Left lung (tissue), 10 donors: ENCODE data around the gene R3HDM4. TPM values are rescaled to one million over a fixed set of nuclear protein-coding genes. Genes with fewer than 3 reads are reported as not detected.
A peak's percentile ranks its signal among the peaks of the same experiment; 100 is the strongest.
"Not testable (repeated sequence)": the region's sequence is repeated elsewhere in the genome, so short reads cannot be mapped to it uniquely, and the experiment has no call there.

Source experiments
- ATAC-seq: fragments of 200-7000 bp; cut with Tn5 transposase; one replicate; pipeline ENCODE4 v1.9.1; 2020; ENCODE audit warnings: moderate library complexity
- DNase-seq, 4 donors: peaks; one replicate each; pipeline ENCODE4 v3.0.0-alpha.2; 2013 to 2020
- H3K27ac ChIP-seq, 2 donors: fragments of 200-600 bp; sonication (generic) in 1 of 2; one replicate each; pipeline versions ENCODE4 v1.5.0 to v1.8.0; 2020 to 2021
- H3K27me3 ChIP-seq, 2 donors: fragments of 200-600 bp; sonication (generic) in 1 of 2; one replicate each; pipeline versions ENCODE4 v1.5.0 to v1.8.0; 2020 to 2021
- H3K36me3 ChIP-seq, 2 donors: fragments of 200-600 bp; sonication (generic) in 1 of 2; one replicate each; pipeline versions ENCODE4 v1.5.0 to v1.8.0; 2020 to 2021
- H3K4me1 ChIP-seq, 2 donors: fragments of 200-600 bp; one replicate each; pipeline ENCODE4 v1.8.0; 2021
- H3K4me3 ChIP-seq, 2 donors: fragments of 200-600 bp; sonication (generic) in 1 of 2; one replicate each; pipeline versions ENCODE4 v1.5.0 to v1.8.0; 2020 to 2021; ENCODE audit warnings: mild to moderate bottlenecking in 1 of 2
- H3K9me3 ChIP-seq, 2 donors: fragments of 200-600 bp; sonication (generic) in 1 of 2; one replicate each; pipeline versions ENCODE4 v1.5.0 to v1.8.0; 2020 to 2021
- intact Hi-C, 2 donors: fragments of 100-400 bp; cut with DNase I; formaldehyde crosslinking; loops; one replicate each; pipeline versions ENCODE4 v1.11.2 to v1.14.2; 2022
- polyA plus RNA-seq, 6 donors: library from polyadenylated mRNA; unstranded; fragments of 120-200 nt; gene quantifications; one replicate each; pipeline ENCODE4 v1.2.1, GENCODE V29; 2013; ENCODE audit not compliant: insufficient read length in 6 of 6
- total RNA-seq, 2 donors: library from RNA; stranded (reverse); fragmentation: NEBNext Ultra II Directional; extraction: Animal tissue kit (Norgen Biotek cat#: 25700); gene quantifications; one replicate each; pipeline ENCODE4 v1.2.1, GENCODE V29; 2021
- TF ChIP-seq, protein P1 (sequence below), 2 donors: fragments of 200-600 bp; sonication (generic) in 1 of 2; IDR thresholded peaks; one replicate each; pipeline versions ENCODE4 v1.5.0 to v1.8.0; 2021; ENCODE audit warnings: antibody characterized with exemption in 2 of 2
- donor health status: DM: no; HTN: yes; CAD: no.
- donor health status: DM: no; HTN: no; CAD: no.

R3HDM4 gene
- total and polyA plus RNA-seq, 8 donors, result 28.8 to 66.3 (median 39.0) TPM

GRCh38 chr19:850979-851335 is 62.1 kb downstream of the R3HDM4 start:
- Histone ChIP-seq H3K9me3 (no peaks in the 10 kb centered on the region), H3K36me3 (no peaks in the 10 kb centered on the region), H3K4me1 (peaks cover 6 to 45% of the 10 kb centered on the region in 2 donors), H3K27ac (peak overlapping the region; percentile 48 to 80), H3K27me3 (peaks cover 9 to 63% of the 10 kb centered on the region in 2 donors), H3K4me3 (no peak overlapping the region)
- DNase-seq (no peak), ATAC-seq (no peak)
- TF ChIP-seq, protein P1, sequence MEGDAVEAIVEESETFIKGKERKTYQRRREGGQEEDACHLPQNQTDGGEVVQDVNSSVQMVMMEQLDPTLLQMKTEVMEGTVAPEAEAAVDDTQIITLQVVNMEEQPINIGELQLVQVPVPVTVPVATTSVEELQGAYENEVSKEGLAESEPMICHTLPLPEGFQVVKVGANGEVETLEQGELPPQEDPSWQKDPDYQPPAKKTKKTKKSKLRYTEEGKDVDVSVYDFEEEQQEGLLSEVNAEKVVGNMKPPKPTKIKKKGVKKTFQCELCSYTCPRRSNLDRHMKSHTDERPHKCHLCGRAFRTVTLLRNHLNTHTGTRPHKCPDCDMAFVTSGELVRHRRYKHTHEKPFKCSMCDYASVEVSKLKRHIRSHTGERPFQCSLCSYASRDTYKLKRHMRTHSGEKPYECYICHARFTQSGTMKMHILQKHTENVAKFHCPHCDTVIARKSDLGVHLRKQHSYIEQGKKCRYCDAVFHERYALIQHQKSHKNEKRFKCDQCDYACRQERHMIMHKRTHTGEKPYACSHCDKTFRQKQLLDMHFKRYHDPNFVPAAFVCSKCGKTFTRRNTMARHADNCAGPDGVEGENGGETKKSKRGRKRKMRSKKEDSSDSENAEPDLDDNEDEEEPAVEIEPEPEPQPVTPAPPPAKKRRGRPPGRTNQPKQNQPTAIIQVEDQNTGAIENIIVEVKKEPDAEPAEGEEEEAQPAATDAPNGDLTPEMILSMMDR (IDR thresholded peaks at IDR 0.05), result no peak
- intact Hi-C loops, result loop anchor here in 1 of 2 donors (10.0 kb wide), 1 partner anchor 86 kb away; no protein-coding TSS in a partner anchor

DNA sequence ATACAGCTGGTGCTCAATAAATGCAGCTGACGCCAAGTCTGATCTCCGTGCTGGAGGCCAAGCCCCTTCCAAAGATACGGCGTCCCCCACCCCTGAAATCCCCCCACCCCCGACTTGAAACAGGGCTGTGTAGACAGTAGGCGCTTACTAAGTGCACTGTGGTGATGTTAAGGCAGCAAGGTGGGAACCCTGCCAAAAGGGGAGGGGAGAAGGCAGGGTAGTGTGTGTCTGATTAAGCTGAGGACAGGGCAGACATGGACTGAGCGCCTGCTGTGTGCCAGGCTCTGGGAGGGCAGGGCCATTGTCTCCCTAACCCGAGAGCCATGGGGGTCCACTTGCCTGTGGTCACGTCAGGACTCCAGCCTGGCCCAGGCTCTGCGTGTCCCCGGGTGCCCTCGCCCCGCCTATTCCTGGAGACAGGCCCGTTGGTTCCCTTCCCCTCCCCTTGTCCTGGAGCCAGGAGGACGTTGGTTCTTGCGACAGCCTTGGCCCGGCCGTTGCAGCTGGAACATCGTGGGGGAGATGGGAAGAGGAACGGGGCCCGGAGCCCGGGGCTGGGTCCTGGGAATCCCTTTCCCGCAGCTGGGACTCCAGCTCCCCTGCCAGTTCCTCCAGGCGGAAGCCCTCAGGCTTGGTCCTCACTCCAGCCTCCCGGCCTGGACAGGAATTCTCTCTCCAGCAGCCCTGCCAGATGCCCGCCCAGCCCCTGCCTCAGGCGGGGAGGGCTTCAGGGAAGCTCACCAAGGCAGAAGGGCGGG is 62.6 kb downstream of the R3HDM4 start:
- Histone ChIP-seq H3K27ac (peak overlapping the region; percentile 48 to 80), H3K4me1 (peaks cover 6 to 49% of the 10 kb centered on the region in 2 donors), H3K36me3 (no peaks in the 10 kb centered on the region), H3K9me3 (no peaks in the 10 kb centered on the region), H3K4me3 (no peak overlapping the region), H3K27me3 (peaks cover 9 to 68% of the 10 kb centered on the region in 2 donors)
- TF ChIP-seq, protein P1 (IDR thresholded peaks at IDR 0.05), result no peak
- ATAC-seq (peak; percentile 89), DNase-seq (peak; percentile 86 to 97 (median 94))
- intact Hi-C loops, result loop anchor here in 1 of 2 donors (10.0 kb wide), 1 partner anchor 86 kb away; no protein-coding TSS in a partner anchor

DNA sequence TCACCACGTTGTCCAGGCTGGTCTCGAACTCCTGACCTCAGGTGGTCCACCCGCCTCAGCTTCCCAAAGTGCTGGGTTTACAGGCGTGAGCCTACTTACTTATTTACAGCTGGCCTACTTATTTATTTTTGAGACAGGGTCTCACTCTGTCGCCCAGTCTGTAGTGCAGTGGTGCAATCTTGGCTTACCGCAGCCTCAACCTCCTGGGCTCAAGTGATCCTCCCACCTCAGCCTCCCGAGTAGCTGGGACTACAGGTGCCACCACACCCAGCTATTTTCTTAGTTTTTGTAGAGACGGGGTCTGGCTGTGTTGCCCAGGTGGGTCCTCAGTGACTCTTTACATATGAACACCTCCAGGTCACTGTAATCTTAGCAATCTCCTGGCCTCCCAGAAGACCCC is 63.8 kb downstream of the R3HDM4 start:
- H3K4me1 ChIP-seq, result peaks cover 6 to 49% of the 10 kb centered on the region in 2 donors
- peaks cover 9 to 80% of the 10 kb centered on the region in 2 donors for H3K27me3 ChIP-seq
- ATAC-seq, intact Hi-C loops, DNase-seq, H3K4me3 ChIP-seq, H3K36me3 ChIP-seq, H3K27ac ChIP-seq, H3K9me3 ChIP-seq: not testable (repeated sequence)

- Histone ChIP-seq H3K4me1 (peaks cover 12 to 55% of the 10 kb centered on the region in 2 donors), H3K4me3 (no peak overlapping the region), H3K27me3 (peaks cover 15 to 84% of the 10 kb centered on the region in 2 donors), H3K27ac (no peak overlapping the region), H3K9me3 (no peaks in the 10 kb centered on the region), H3K36me3 (no peaks in the 10 kb centered on the region)
- intact Hi-C loops, result no loop called here
- ATAC-seq (no peak), DNase-seq (no peak)
- TF ChIP-seq, protein P1 (IDR thresholded peaks at IDR 0.05), result no peak
Measured at GRCh38 chr19:848386-848921, 64.6 kb downstream of the R3HDM4 start.

Other genes with a start within 250 kb of the R3HDM4 start
- 100 to 1,000 TPM in 1 of 2 donors, 10 to 100 TPM in 1; 94.8 to 145 TPM for gene FSTL3, start 236.8 kb downstream of the R3HDM4 start, total RNA-seq
- 10 to 100 TPM in 4 of 6 donors, 1 to 10 TPM in 2; 7.6 to 14.7 (median 11.2) TPM for gene FSTL3, start 236.8 kb downstream of the R3HDM4 start, polyA plus RNA-seq
- not detected for gene PRSS57, start 217.8 kb downstream of the R3HDM4 start, total RNA-seq
- gene PRSS57, start 217.8 kb downstream of the R3HDM4 start, polyA plus RNA-seq, result under 1 TPM; 0.15 to 0.50 (median 0.29) TPM
- 10 to 100 TPM; 30.2 to 33.0 TPM for gene PALM, start 204.3 kb downstream of the R3HDM4 start, total RNA-seq
- gene PALM, start 204.3 kb downstream of the R3HDM4 start, polyA plus RNA-seq, result 10 to 100 TPM; 37.0 to 59.7 (median 42.8) TPM
- 10 to 100 TPM; 19.2 to 44.0 TPM for gene MISP, start 162.1 kb downstream of the R3HDM4 start, total RNA-seq
- gene MISP, start 162.1 kb downstream of the R3HDM4 start, polyA plus RNA-seq, result 10 to 100 TPM in 3 of 6 donors, 1 to 10 TPM in 3; 5.8 to 15.6 (median 10.6) TPM
- gene PTBP1, start 115.8 kb downstream of the R3HDM4 start, total RNA-seq, result 100 to 1,000 TPM; 236 to 354 TPM
- 100 to 1,000 TPM; 317 to 374 (median 340) TPM for gene PTBP1, start 115.8 kb downstream of the R3HDM4 start, polyA plus RNA-seq
- 1 to 10 TPM; 1.6 to 1.9 TPM for gene PLPPR3, start 91.3 kb downstream of the R3HDM4 start, total RNA-seq
- gene PLPPR3, start 91.3 kb downstream of the R3HDM4 start, polyA plus RNA-seq, result 10 to 100 TPM in 1 of 6 donors, 1 to 10 TPM in 5; 4.9 to 11.9 (median 6.8) TPM
- 1 to 10 TPM; 1.3 TPM for gene AZU1, start 85.4 kb downstream of the R3HDM4 start, total RNA-seq
- gene AZU1, start 85.4 kb downstream of the R3HDM4 start, polyA plus RNA-seq, result 1 to 10 TPM; 1.7 to 4.7 (median 2.5) TPM
- gene PRTN3, start 72.2 kb downstream of the R3HDM4 start, total RNA-seq, result under 1 TPM; 0.55 to 0.58 TPM
- gene PRTN3, start 72.2 kb downstream of the R3HDM4 start, polyA plus RNA-seq, result 1 to 10 TPM; 1.5 to 3.8 (median 3.0) TPM
- gene ELANE, start 60.9 kb downstream of the R3HDM4 start, total RNA-seq, result 1 to 10 TPM in 1 of 2 donors, under 1 TPM in 1; 0.89 to 1.3 TPM
- gene ELANE, start 60.9 kb downstream of the R3HDM4 start, polyA plus RNA-seq, result 1 to 10 TPM in 4 of 6 donors, under 1 TPM in 2; 0.70 to 2.2 (median 1.2) TPM
- gene CFD, start 53.6 kb downstream of the R3HDM4 start, total RNA-seq, result 10 to 100 TPM; 78.0 to 85.3 TPM
- gene CFD, start 53.6 kb downstream of the R3HDM4 start, polyA plus RNA-seq, result 10 to 100 TPM in 2 of 6 donors, 1 to 10 TPM in 4; 4.9 to 22.9 (median 8.1) TPM
- 10 to 100 TPM; 51.7 to 55.8 TPM for gene MED16, start 20.0 kb downstream of the R3HDM4 start, total RNA-seq
- 10 to 100 TPM; 42.4 to 61.7 (median 53.0) TPM for gene MED16, start 20.0 kb downstream of the R3HDM4 start, polyA plus RNA-seq
- gene RNU6-9, start 19.7 kb downstream of the R3HDM4 start, total RNA-seq, result not detected
- not detected for gene RNU6-9, start 19.7 kb downstream of the R3HDM4 start, polyA plus RNA-seq
- under 1 TPM in 1 of 2 donors, not detected in 1; 0.23 TPM for gene KISS1R, start 4.1 kb upstream of the R3HDM4 start, total RNA-seq
- under 1 TPM in 2 of 6 donors, not detected in 4; 0.11 to 0.15 TPM for gene KISS1R, start 4.1 kb upstream of the R3HDM4 start, polyA plus RNA-seq
- gene ARID3A, start 12.8 kb upstream of the R3HDM4 start, total RNA-seq, result 10 to 100 TPM; 20.7 to 35.7 TPM
- 10 to 100 TPM; 20.6 to 30.5 (median 23.6) TPM for gene ARID3A, start 12.8 kb upstream of the R3HDM4 start, polyA plus RNA-seq
- 10 to 100 TPM; 36.1 to 40.7 TPM for gene WDR18, start 71.1 kb upstream of the R3HDM4 start, total RNA-seq
- gene WDR18, start 71.1 kb upstream of the R3HDM4 start, polyA plus RNA-seq, result 10 to 100 TPM; 26.6 to 35.9 (median 34.1) TPM
- gene GRIN3B, start 87.2 kb upstream of the R3HDM4 start, total RNA-seq, result 1 to 10 TPM in 1 of 2 donors, not detected in 1; 2.7 TPM
- 1 to 10 TPM in 2 of 6 donors, under 1 TPM in 4; 0.37 to 1.4 (median 0.54) TPM for gene GRIN3B, start 87.2 kb upstream of the R3HDM4 start, polyA plus RNA-seq
- 100 to 1,000 TPM; 135 to 154 TPM for gene TMEM259, start 107.9 kb upstream of the R3HDM4 start, total RNA-seq
- gene TMEM259, start 107.9 kb upstream of the R3HDM4 start, polyA plus RNA-seq, result 100 to 1,000 TPM in 2 of 6 donors, 10 to 100 TPM in 4; 74.2 to 117 (median 98.7) TPM
- not detected for gene RNU6-2, start 108.3 kb upstream of the R3HDM4 start, total RNA-seq
- not detected for gene RNU6-2, start 108.3 kb upstream of the R3HDM4 start, polyA plus RNA-seq
- gene CNN2, start 113.4 kb upstream of the R3HDM4 start, total RNA-seq, result 100 to 1,000 TPM; 250 to 259 TPM
- gene CNN2, start 113.4 kb upstream of the R3HDM4 start, polyA plus RNA-seq, result 100 to 1,000 TPM; 133 to 214 (median 160) TPM
- gene ABCA7, start 126.9 kb upstream of the R3HDM4 start, total RNA-seq, result 10 to 100 TPM; 49.6 to 52.2 TPM
- 1 to 10 TPM; 3.3 to 5.5 (median 4.5) TPM for gene ABCA7, start 126.9 kb upstream of the R3HDM4 start, polyA plus RNA-seq
- 10 to 100 TPM; 71.1 to 83.8 TPM for gene ARHGAP45, start 153.9 kb upstream of the R3HDM4 start, total RNA-seq
- gene ARHGAP45, start 153.9 kb upstream of the R3HDM4 start, polyA plus RNA-seq, result 10 to 100 TPM in 5 of 6 donors, 1 to 10 TPM in 1; 8.5 to 12.3 (median 11.2) TPM
- 100 to 1,000 TPM; 139 to 160 TPM for gene POLR2E, start 182.2 kb upstream of the R3HDM4 start, total RNA-seq
- gene POLR2E, start 182.2 kb upstream of the R3HDM4 start, polyA plus RNA-seq, result 100 to 1,000 TPM; 120 to 147 (median 135) TPM
- 100 to 1,000 TPM; 266 to 365 TPM for gene GPX4, start 190.8 kb upstream of the R3HDM4 start, total RNA-seq
- 100 to 1,000 TPM; 146 to 223 (median 208) TPM for gene GPX4, start 190.8 kb upstream of the R3HDM4 start, polyA plus RNA-seq